IPS DF 4.7 (cell line): Measurements from ENCODE around the gene CREB5.
"Not testable (repeated sequence)": the region's sequence is repeated elsewhere in the genome, so short reads cannot be mapped to it uniquely, and the experiment has no call there.

Source experiments
- DNase-seq: peaks from one replicate; pipeline ENCODE4 v3.0.0-alpha.2; 2013; ENCODE audit warnings: low spot score; ENCODE audit errors: extremely low read depth

Gene CREB5

GRCh38 chr7:28579571-28579970 lies 167.3 kb downstream of the CREB5 start:
- no peak for DNase-seq

GRCh38 chr7:28580665-28581064 lies 168.3 kb downstream of the CREB5 start:
- no peak for DNase-seq

GRCh38 chr7:28581351-28581750 lies 169.0 kb downstream of the CREB5 start:
- DNase-seq, result no peak

- no peak for DNase-seq
Observed at GRCh38 chr7:28582226-28582625, 169.9 kb downstream of the CREB5 start.

DNA sequence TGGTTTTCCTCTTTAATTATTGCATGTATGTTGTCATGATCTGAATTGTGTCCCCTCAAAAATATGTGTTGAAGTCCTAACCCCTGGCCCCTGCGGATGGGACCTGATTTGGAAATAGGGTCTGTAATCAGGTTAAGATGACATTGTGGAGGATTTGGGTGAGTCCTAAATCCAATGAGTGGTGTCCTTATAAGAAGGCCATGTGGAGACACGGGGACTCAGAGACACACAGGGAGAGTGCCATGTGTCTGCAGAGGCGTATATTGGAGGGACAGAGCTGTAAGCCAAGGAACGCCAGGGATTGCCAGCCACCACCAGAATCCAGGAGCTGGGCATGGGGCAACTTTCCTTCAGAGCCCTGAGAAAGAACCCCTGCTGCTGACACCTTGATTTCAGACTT lies 171.9 kb downstream of the CREB5 start:
- no peak for DNase-seq

GRCh38 chr7:28586736-28587135 lies 174.4 kb downstream of the CREB5 start:
- DNase-seq, result no peak

DNA sequence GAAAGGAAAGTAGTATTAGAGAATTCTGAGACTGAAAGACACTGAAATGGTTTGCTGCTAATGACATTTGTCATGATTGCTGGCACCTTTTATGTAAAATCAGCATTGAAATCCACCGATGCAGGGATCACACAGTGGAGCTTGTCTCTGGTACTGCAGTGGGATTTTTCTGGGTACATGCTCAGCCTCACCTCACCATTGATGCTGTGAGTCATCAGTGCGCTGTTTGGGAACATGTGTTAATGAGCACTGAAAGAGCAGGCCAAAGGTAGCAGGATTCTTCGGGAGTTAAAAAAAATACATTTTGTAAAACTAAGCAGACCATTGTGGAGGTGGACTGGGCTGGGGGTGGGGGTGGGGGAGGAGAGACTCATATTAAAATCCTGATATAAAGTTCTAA lies 174.9 kb downstream of the CREB5 start:
- no peak for DNase-seq

GRCh38 chr7:28588602-28589001 lies 176.3 kb downstream of the CREB5 start:
- no peak for DNase-seq

DNA sequence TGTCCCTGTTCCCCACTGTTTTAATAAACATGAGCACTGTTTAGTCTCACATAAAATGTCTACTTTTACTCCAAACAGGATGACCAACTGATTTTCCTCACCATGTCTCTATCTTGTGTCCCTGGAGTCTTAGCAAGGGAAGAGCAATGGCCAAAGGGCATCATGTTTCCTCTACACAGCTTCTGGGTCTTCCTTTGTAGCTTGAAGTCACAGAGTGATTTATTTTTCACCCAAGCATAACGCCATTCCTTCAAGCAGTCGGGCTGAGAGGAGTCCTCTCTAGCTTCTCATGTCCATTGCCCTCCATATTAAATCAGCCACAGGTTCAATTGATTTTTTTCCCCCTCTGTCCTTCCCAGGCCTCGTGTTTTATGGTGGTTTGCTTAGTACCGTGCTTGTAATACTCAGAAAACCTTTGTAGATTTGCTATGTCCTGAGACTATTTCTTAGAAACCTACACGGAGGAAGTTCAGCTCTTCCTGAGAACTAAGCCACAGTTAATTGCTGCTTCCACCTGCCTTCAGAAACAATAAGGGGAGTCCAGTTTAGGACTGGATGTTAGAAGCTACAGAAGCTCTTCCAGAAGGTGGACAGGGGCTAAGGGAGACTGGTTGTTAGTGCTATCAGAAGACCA lies 178.8 kb downstream of the CREB5 start:
- no peak for DNase-seq

GRCh38 chr7:28591725-28592349 lies 179.5 kb downstream of the CREB5 start:
- no peak for DNase-seq

DNA sequence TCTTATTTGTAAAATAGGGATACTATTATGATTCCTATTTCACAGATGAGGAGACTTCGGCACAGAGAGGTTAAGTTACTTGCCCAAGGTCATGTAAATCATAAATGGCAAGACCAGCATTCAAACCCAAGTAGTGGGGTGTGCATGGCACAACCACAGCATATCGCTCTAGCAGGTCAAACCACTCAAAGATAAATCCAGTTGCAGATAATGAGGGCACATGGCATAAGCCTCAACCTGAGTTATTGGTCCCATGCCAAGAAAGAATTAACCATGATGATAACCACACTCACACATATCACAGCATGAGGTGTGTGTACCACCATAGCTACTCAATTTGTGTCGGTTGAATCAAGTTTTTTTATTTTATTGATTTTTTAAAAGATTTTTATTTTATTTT lies 180.5 kb downstream of the CREB5 start:
- DNase-seq, result no peak

- no peak for DNase-seq
Observed at GRCh38 chr7:28595076-28595475, 182.8 kb downstream of the CREB5 start.

DNA sequence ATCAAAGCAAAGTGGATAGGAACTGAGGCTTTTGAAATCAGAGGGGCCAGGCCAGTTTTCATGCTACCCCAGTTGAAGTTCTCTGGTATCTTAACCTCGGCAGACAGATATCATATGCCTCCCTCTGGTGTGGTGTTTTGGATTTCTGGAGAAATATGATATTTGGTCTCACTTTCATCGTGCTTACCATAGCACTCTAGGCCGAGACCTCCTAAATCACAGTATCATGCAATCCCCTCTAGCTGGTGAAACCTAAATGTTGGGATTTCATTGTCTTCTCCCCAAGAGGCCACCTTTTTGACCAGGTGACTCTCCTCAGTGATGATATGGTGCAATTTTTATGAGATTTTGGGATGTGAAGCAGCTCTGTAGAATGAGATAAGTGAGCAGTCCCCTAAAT lies 183.5 kb downstream of the CREB5 start:
- DNase-seq, result no peak

- DNase-seq, result no peak
Observed at GRCh38 chr7:28596245-28596935, 184.1 kb downstream of the CREB5 start.

GRCh38 chr7:28597284-28597683 lies 185.0 kb downstream of the CREB5 start:
- DNase-seq, result no peak

DNA sequence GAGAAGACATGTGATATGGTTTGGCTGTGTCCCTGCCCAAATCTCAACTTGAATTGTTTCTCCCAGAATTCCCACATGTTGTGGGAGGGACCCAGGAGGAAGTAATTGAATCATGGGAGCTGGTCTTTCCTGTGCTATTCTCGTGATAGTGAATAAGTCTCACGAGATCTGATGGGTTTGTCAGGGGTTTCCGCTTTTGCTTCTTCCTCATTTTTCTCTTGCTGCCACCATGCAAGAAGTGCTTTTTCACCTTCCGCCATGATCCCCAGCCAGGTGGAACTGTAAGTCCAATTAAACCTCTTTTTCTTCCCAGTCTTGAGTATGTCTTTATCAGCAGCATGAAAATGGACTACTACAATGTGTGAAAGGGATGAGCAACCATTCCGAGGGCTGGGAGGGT lies 185.7 kb downstream of the CREB5 start:
- not testable (repeated sequence) for DNase-seq

- no peak for DNase-seq
Observed at GRCh38 chr7:28598586-28598985, 186.3 kb downstream of the CREB5 start.

- DNase-seq, result no peak
Observed at GRCh38 chr7:28599411-28599810, 187.1 kb downstream of the CREB5 start.

GRCh38 chr7:28602282-28602681 lies 190.0 kb downstream of the CREB5 start:
- no peak for DNase-seq

DNA sequence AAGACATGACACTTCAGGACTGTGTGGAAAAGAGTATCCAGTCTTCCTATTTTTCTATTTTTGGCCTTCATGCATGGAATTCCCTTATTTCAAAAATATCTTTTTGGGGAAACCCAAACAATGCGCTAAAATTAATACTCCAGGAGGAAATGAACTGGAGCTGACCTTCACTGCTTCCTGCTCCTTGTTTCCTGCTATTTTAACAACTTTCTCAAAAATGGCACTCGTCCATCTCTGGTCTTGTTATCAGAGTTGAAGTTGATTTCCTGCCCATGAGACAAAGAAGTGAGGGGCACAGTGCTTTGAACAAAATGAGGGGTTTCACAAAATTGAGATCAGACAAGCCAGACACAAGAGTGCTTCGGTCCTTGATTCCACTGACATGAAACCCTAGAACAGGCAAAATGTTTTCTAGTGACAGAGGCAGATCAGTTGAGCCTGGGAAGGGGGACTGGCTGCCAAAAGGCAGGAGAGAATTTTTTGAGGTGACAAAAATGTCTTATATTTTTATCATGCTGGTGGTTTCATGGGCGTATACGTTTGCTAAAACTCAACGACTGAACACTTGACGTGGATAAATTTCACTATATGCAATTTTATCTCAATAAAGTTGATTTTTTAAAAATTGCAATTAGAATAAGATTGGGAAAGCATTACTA lies 193.2 kb downstream of the CREB5 start:
- no peak for DNase-seq

DNA sequence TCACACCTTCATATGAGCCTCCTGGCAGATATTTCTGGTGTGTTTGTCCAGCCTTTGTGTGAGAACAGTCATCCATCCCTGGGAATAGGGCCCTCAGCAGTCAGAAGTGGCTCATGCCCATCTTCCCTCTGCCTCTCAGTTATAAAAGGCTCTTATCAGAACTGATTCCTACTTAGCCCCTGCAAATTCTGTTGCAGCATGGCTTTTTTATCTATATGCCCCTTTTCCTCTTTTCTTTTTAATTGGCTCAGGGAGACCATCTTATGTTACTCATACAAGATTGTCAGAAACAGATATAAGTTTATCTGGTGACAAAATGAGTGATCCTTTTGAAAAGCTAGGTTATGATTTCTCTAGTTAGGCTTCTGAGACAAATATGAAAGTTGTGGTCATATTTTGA lies 194.1 kb downstream of the CREB5 start:
- no peak for DNase-seq

DNA sequence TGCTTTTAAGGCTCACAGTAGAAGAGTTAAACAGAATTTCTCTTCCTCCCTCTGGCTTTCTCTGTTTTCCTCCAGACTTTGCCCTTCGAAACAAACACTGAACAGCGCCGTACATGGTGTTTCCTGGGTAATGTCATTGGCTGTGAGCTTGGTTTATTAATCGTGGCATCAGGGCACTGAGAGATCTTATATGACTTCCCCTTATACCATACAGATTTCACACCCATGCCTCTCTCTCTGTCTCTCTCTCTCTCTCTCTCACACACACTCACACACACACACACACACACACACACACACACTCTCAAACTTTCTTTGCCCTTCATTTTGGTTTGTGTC lies 195.5 kb downstream of the CREB5 start:
- no peak for DNase-seq
